Measurements from ENCODE around the gene FBXO38. TPM values are rescaled to one million over a fixed set of nuclear protein-coding genes. Genes with fewer than 3 reads are reported as not detected.

Gene FBXO38
- total RNA-seq, 1 donor from 2014 or later, result 60.0 TPM

DNA sequence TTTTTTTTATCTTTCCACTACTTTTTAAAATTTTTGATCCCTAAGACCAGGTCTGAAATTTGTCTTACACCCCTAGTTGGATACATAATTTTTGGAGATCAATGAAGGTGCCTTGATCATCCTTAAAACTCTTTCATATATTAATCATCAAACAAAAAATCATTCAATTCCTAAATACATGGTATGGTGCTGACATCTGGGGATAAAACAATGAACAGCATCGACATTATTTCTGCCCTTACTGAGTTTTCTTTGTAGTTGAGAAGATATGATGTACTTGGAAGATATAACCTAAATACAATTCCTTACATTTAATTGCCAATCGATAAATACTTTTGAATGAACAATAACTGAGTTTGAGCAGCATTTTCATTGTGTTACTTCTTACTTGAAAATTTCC lies 30.1 kb upstream of the FBXO38 start:
- no peaks in the 10 kb centered on the region for H3K36me3 ChIP-seq (ENCODE audit: control insufficient read depth in 3 of 3, insufficient read depth in 3 of 3, low read length in 3 of 3)
- H3K9me3 ChIP-seq (ENCODE audit: control insufficient read depth in 3 of 3, low read length in 3 of 3), result no peaks in the 10 kb centered on the region
- H3K27ac ChIP-seq (ENCODE audit: low read depth, low read length), result no peak overlapping the region
- H3K9ac ChIP-seq (ENCODE audit: low read depth in 1 of 3, low read length in 3 of 3), result no peak overlapping the region
- no peak overlapping the region for H3K4me3 ChIP-seq (ENCODE audit: low read length in 3 of 3)
- H3K4me1 ChIP-seq (ENCODE audit: control insufficient read depth in 3 of 3, insufficient read depth in 3 of 3, low read length in 3 of 3), result no peaks in the 10 kb centered on the region
- no peaks in the 10 kb centered on the region for H3K27me3 ChIP-seq (ENCODE audit: control insufficient read depth in 3 of 3, insufficient read depth in 3 of 3, low read length in 3 of 3)

DNA sequence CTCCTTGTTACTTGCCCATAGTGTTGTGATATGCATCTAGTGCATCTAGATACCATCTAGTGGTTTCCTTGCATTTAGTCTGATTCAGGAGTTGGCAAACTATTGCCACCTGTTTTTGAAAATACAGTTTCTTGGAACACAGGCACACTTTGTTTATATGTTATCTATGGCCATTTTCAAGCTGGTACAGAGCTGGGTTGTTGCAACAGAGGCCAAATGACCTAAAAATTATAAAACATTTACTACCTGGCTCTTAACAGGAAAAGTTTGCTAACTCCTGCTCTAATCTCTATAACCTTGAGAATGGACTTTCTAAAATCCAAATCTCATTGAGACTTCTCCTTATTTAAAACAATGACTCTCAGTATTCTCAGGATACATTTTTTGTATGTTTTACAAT lies 19.4 kb upstream of the FBXO38 start:
- Histone ChIP-seq H3K4me1 (ENCODE audit: control insufficient read depth in 3 of 3, insufficient read depth in 3 of 3, low read length in 3 of 3) (no peaks in the 10 kb centered on the region), H3K36me3 (ENCODE audit: control insufficient read depth in 3 of 3, insufficient read depth in 3 of 3, low read length in 3 of 3) (no peaks in the 10 kb centered on the region)

DNA sequence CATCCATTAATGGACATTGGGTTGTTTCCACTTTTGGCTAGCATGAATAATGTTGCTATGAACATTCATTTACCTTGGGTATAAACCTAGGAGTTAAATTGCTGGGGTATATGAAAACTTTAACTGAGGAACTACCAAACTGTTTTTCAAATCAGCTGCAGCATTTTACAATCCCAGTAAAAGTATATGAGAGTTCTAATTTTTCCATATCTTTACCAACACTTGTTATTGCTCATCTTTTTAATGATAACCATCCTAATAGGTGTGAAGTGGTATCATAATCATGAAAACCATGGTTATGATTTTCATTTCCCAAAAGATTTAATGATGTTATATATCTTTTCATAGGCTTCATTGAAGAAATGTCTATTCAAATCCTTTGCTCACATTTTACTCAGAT lies 15.5 kb upstream of the FBXO38 start:
- H3K4me3 ChIP-seq (ENCODE audit: low read length in 3 of 3), result no peak overlapping the region
- no peaks in the 10 kb centered on the region for H3K27me3 ChIP-seq (ENCODE audit: control insufficient read depth in 3 of 3, insufficient read depth in 3 of 3, low read length in 3 of 3)
- no peak overlapping the region for H3K9ac ChIP-seq (ENCODE audit: low read depth in 1 of 3, low read length in 3 of 3)
- peaks cover 0 to 3% (median 1%) of the 10 kb centered on the region in 3 donors for H3K9me3 ChIP-seq (ENCODE audit: control insufficient read depth in 3 of 3, low read length in 3 of 3)
- H3K27ac ChIP-seq (ENCODE audit: low read depth, low read length), result no peak overlapping the region
- H3K36me3 ChIP-seq (ENCODE audit: control insufficient read depth in 3 of 3, insufficient read depth in 3 of 3, low read length in 3 of 3), result no peaks in the 10 kb centered on the region
- no peaks in the 10 kb centered on the region for H3K4me1 ChIP-seq (ENCODE audit: control insufficient read depth in 3 of 3, insufficient read depth in 3 of 3, low read length in 3 of 3)

More for the DNA sequence above, 19.4 kb upstream of the FBXO38 start:
- Histone ChIP-seq H3K27me3 (ENCODE audit: control insufficient read depth in 3 of 3, insufficient read depth in 3 of 3, low read length in 3 of 3) (no peaks in the 10 kb centered on the region), H3K27ac (ENCODE audit: low read depth, low read length) (no peak overlapping the region), H3K9me3 (ENCODE audit: control insufficient read depth in 3 of 3, low read length in 3 of 3) (peaks cover 0 to 3% (median 1%) of the 10 kb centered on the region in 3 donors), H3K4me3 (ENCODE audit: low read length in 3 of 3) (no peak overlapping the region), H3K9ac (ENCODE audit: low read depth in 1 of 3, low read length in 3 of 3) (no peak overlapping the region)

DNA sequence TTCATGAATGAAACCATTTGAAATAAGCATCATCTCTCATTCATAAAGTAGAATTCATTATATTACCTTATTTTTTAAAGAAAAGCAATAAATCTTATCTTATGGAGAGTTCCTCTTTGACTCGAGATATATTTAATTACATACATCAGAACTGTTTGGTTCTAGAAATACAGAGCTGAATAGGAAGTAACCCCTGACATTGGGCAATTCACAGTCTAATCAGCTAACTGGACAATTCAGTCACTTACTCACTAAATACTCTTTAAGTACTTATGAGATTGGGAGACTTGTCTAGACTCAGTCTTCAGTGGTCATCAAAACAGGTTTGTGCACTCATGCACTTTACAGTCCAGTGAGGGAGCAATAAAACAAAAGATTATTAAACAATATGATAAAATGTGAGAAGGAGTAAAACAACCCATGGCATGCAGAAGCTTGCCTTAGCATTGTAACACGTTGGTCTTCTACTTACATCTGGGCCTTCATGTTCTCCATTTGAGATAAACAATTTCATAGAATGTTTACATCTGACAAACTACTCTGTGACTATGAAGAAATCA lies 11.5 kb upstream of the FBXO38 start:
- no peak overlapping the region for H3K4me3 ChIP-seq (ENCODE audit: low read length in 3 of 3)
- no peak overlapping the region for H3K27ac ChIP-seq (ENCODE audit: low read depth, low read length)
- H3K4me1 ChIP-seq (ENCODE audit: control insufficient read depth in 3 of 3, insufficient read depth in 3 of 3, low read length in 3 of 3), result no peaks in the 10 kb centered on the region
- H3K27me3 ChIP-seq (ENCODE audit: control insufficient read depth in 3 of 3, insufficient read depth in 3 of 3, low read length in 3 of 3), result no peaks in the 10 kb centered on the region
- peaks cover 0 to 4% (median 3%) of the 10 kb centered on the region in 3 donors for H3K36me3 ChIP-seq (ENCODE audit: control insufficient read depth in 3 of 3, insufficient read depth in 3 of 3, low read length in 3 of 3)
- H3K9me3 ChIP-seq (ENCODE audit: control insufficient read depth in 3 of 3, low read length in 3 of 3), result peaks cover 0 to 3% (median 1%) of the 10 kb centered on the region in 3 donors
- no peak overlapping the region for H3K9ac ChIP-seq (ENCODE audit: low read depth in 1 of 3, low read length in 3 of 3)

DNA sequence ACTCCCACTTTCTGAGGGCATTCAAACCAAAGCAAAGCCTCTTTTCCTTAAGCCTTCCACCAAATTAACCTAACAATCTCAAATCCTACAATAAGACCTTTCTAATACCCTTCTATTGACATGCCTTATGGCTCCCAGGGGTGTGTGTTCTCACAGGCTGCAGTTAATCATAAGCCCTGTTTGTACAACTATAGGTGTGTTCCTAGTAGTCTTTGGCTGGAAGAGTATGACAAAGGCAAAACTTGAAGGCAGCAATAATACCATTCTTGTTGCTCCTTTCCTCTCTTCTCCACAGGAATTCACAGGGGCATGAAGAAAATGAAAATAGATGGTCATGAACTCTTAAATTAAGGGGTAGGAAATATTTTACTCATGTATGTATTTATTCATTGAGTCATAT lies 10.9 kb upstream of the FBXO38 start:
- no peaks in the 10 kb centered on the region for H3K27me3 ChIP-seq (ENCODE audit: control insufficient read depth in 3 of 3, insufficient read depth in 3 of 3, low read length in 3 of 3)
- H3K9me3 ChIP-seq (ENCODE audit: control insufficient read depth in 3 of 3, low read length in 3 of 3), result peaks cover 0 to 3% (median 0%) of the 10 kb centered on the region in 3 donors

DNA sequence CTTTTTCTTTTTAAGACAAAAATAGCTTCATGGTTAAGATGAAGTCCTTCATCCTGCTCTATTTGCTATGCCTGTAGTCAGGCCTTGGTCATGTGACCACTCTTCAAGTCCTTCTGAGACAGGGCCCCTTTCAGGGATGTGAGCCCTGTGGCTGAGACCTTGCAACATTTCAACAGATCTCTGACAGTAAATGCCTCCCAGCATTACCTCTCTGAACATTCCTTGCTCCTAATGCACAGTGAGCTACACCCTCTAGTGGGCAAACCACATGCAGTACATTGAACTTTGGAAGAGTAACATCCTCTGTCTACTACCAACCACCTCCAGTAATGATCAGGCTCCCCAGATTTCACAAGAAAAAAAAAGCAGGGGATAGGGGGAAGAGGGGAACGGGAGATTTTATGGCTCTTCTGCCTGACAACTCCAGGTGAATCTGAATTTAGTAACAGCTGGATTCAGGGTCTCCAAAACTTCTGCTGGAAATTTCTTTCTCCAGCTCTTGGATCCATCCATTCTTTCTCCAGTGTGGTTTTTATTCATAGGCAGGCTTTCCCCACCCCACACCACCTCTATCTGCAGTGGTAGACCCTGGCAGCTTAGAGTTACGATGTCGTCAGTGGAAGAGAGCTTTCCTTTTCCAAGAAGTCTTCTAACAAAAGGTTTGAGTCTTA lies 8.9 kb upstream of the FBXO38 start:
- no peak overlapping the region for H3K4me3 ChIP-seq (ENCODE audit: low read length in 3 of 3)
- H3K9me3 ChIP-seq (ENCODE audit: control insufficient read depth in 3 of 3, low read length in 3 of 3), result no peaks in the 10 kb centered on the region
- H3K27me3 ChIP-seq (ENCODE audit: control insufficient read depth in 3 of 3, insufficient read depth in 3 of 3, low read length in 3 of 3), result no peaks in the 10 kb centered on the region
- no peak overlapping the region for H3K9ac ChIP-seq (ENCODE audit: low read depth in 1 of 3, low read length in 3 of 3)
- no peaks in the 10 kb centered on the region for H3K4me1 ChIP-seq (ENCODE audit: control insufficient read depth in 3 of 3, insufficient read depth in 3 of 3, low read length in 3 of 3)
- H3K36me3 ChIP-seq (ENCODE audit: control insufficient read depth in 3 of 3, insufficient read depth in 3 of 3, low read length in 3 of 3), result peaks cover 3 to 10% (median 3%) of the 10 kb centered on the region in 3 donors
- no peak overlapping the region for H3K27ac ChIP-seq (ENCODE audit: low read depth, low read length)

More for the DNA sequence above, 10.9 kb upstream of the FBXO38 start:
- H3K4me1 ChIP-seq (ENCODE audit: control insufficient read depth in 3 of 3, insufficient read depth in 3 of 3, low read length in 3 of 3), result no peaks in the 10 kb centered on the region
- no peak overlapping the region for H3K4me3 ChIP-seq (ENCODE audit: low read length in 3 of 3)
- H3K27ac ChIP-seq (ENCODE audit: low read depth, low read length), result no peak overlapping the region
- no peak overlapping the region for H3K9ac ChIP-seq (ENCODE audit: low read depth in 1 of 3, low read length in 3 of 3)
- peaks cover 3 to 8% (median 3%) of the 10 kb centered on the region in 3 donors for H3K36me3 ChIP-seq (ENCODE audit: control insufficient read depth in 3 of 3, insufficient read depth in 3 of 3, low read length in 3 of 3)

DNA sequence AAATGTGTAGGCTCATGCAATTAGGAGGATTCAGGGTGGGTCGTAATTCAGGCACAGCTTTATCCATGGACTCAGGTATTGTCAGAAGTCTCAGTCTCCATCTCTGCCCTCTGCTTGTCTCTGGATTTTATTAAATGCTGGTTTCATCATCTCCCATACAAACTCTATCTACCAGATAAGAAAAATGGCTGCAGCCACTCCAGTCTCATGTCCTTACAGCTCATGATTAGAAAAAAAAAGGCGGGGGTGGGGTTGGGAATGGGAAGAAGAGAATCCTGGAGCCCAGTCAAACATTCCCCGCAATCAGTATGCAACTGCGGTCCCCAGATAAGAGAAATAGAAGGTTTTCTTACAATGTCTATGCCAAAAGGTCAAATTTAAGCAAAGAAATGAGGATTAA lies 7.6 kb upstream of the FBXO38 start:
- Histone ChIP-seq H3K9ac (ENCODE audit: low read depth in 1 of 3, low read length in 3 of 3) (no peak overlapping the region), H3K9me3 (ENCODE audit: control insufficient read depth in 3 of 3, low read length in 3 of 3) (no peaks in the 10 kb centered on the region), H3K27ac (ENCODE audit: low read depth, low read length) (no peak overlapping the region), H3K27me3 (ENCODE audit: control insufficient read depth in 3 of 3, insufficient read depth in 3 of 3, low read length in 3 of 3) (no peaks in the 10 kb centered on the region), H3K4me3 (ENCODE audit: low read length in 3 of 3) (no peak overlapping the region), H3K36me3 (ENCODE audit: control insufficient read depth in 3 of 3, insufficient read depth in 3 of 3, low read length in 3 of 3) (peaks cover 3 to 10% (median 3%) of the 10 kb centered on the region in 3 donors), H3K4me1 (ENCODE audit: control insufficient read depth in 3 of 3, insufficient read depth in 3 of 3, low read length in 3 of 3) (no peaks in the 10 kb centered on the region)

DNA sequence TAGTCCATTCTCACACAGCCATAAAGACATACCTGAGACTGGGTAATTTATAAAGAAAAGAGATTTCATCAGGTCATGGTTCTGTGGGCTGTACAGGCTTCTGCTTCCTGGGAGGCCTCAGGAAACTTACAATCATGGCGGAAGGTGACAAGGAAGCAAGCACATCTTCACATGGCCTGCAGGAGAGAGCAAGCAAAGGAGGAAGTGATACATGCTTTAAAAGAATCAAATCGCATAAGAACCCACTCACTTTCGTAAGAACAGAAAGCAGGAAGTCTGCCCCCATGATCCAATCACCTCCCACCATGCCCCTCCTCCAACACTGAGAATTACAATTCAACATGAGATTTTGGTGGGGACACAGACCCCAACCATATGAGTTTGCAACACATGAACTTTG lies 5.1 kb upstream of the FBXO38 start:
- H3K27ac ChIP-seq (ENCODE audit: low read depth, low read length), result no peak overlapping the region
- no peak overlapping the region for H3K4me3 ChIP-seq (ENCODE audit: low read length in 3 of 3)
- H3K9ac ChIP-seq (ENCODE audit: low read depth in 1 of 3, low read length in 3 of 3), result no peak overlapping the region
- H3K4me1 ChIP-seq (ENCODE audit: control insufficient read depth in 3 of 3, insufficient read depth in 3 of 3, low read length in 3 of 3), result peaks cover 0 to 5% (median 3%) of the 10 kb centered on the region in 3 donors
- no peaks in the 10 kb centered on the region for H3K9me3 ChIP-seq (ENCODE audit: control insufficient read depth in 3 of 3, low read length in 3 of 3)
- H3K36me3 ChIP-seq (ENCODE audit: control insufficient read depth in 3 of 3, insufficient read depth in 3 of 3, low read length in 3 of 3), result peaks cover 3 to 10% (median 3%) of the 10 kb centered on the region in 3 donors
- no peaks in the 10 kb centered on the region for H3K27me3 ChIP-seq (ENCODE audit: control insufficient read depth in 3 of 3, insufficient read depth in 3 of 3, low read length in 3 of 3)

DNA sequence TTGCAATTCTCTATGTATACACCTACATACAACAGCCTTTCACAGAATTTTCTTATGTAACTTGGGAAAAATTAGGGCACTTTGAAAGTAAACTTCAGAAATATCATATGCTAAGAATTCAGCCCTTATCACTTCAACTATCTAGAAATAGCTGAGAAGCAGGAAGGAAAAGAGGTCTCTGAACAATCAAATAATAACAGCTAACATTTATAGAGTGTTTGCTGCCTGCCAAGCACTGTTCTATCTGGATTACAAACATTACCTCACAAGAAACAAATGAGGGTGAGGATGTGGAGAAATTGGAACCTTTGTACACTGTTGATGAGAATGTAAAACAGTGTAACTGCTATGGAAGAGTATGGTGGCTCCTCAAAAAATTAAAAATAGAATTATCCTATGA lies 4.4 kb upstream of the FBXO38 start:
- no peak overlapping the region for H3K27ac ChIP-seq (ENCODE audit: low read depth, low read length)
- no peak overlapping the region for H3K9ac ChIP-seq (ENCODE audit: low read depth in 1 of 3, low read length in 3 of 3)
- no peak overlapping the region for H3K4me3 ChIP-seq (ENCODE audit: low read length in 3 of 3)
- H3K36me3 ChIP-seq (ENCODE audit: control insufficient read depth in 3 of 3, insufficient read depth in 3 of 3, low read length in 3 of 3), result peaks cover 3 to 10% (median 3%) of the 10 kb centered on the region in 3 donors
- no peaks in the 10 kb centered on the region for H3K9me3 ChIP-seq (ENCODE audit: control insufficient read depth in 3 of 3, low read length in 3 of 3)
- no peaks in the 10 kb centered on the region for H3K27me3 ChIP-seq (ENCODE audit: control insufficient read depth in 3 of 3, insufficient read depth in 3 of 3, low read length in 3 of 3)
- peaks cover under 1 to 8% (median 4%) of the 10 kb centered on the region in 3 donors for H3K4me1 ChIP-seq (ENCODE audit: control insufficient read depth in 3 of 3, insufficient read depth in 3 of 3, low read length in 3 of 3)

DNA sequence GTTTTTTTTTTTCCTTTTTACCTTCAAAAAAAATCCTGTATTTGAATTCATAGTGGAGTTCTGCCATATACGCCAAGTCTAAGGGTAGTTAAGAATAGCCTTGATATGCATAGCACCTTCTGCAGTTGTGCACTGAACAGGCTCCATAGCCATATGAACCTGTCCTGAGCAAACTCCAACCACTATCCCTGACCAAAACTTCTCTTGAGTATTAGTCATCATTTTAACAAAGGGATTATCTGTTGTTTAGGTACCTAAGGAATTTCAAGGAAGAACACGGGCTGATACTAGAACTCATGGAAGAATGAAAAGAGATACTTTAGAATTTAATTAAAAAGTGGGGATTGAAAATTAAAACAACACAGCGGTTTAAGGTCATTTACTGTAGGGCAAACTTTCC lies 1.9 kb upstream of the FBXO38 start:
- no peak overlapping the region for H3K27ac ChIP-seq (ENCODE audit: low read depth, low read length)
- H3K9me3 ChIP-seq (ENCODE audit: control insufficient read depth in 3 of 3, low read length in 3 of 3), result no peaks in the 10 kb centered on the region
- no peaks in the 10 kb centered on the region for H3K27me3 ChIP-seq (ENCODE audit: control insufficient read depth in 3 of 3, insufficient read depth in 3 of 3, low read length in 3 of 3)
- no peak overlapping the region for H3K9ac ChIP-seq (ENCODE audit: low read depth in 1 of 3, low read length in 3 of 3)
- no peak overlapping the region for H3K4me3 ChIP-seq (ENCODE audit: low read length in 3 of 3)
- H3K36me3 ChIP-seq (ENCODE audit: control insufficient read depth in 3 of 3, insufficient read depth in 3 of 3, low read length in 3 of 3), result peaks cover 3 to 9% (median 3%) of the 10 kb centered on the region in 3 donors
- H3K4me1 ChIP-seq (ENCODE audit: control insufficient read depth in 3 of 3, insufficient read depth in 3 of 3, low read length in 3 of 3), result peaks cover 12 to 28% (median 24%) of the 10 kb centered on the region in 3 donors
